Tibial nerve (tissue), 4 donors: Measurements from ENCODE around the gene SPNS1. TPM values are rescaled to one million over a fixed set of nuclear protein-coding genes. Genes with fewer than 3 reads are reported as not detected.
"Not testable (repeated sequence)": the region's sequence is repeated elsewhere in the genome, so short reads cannot be mapped to it uniquely, and the experiment has no call there.

Source experiments
- DNase-seq, 2 donors: peaks; one replicate each; pipeline ENCODE4 v3.0.0-alpha.2; 2019; ENCODE audit warnings: low spot score in 2 of 2
- H3K27ac ChIP-seq, 4 donors: fragments of 200-600 bp; sonication (generic) in 3 of 4; one replicate each; pipeline ENCODE4 v1.5.1; 2017 to 2019; ENCODE audit warnings: mild to moderate bottlenecking in 1 of 4
- H3K27me3 ChIP-seq, 2 donors: fragments of 200-600 bp; sonication (generic) in 1 of 2; one replicate each; pipeline versions ENCODE4 v1.5.1 to v1.6.0; 2017 to 2019
- H3K36me3 ChIP-seq, 3 donors: fragments of 200-600 bp; sonication (generic); one replicate each; pipeline ENCODE4 v1.5.1; 2018 to 2019
- H3K4me1 ChIP-seq, 4 donors: fragments of 200-600 bp; sonication (generic) in 3 of 4; one replicate each; pipeline ENCODE4 v1.5.1; 2017 to 2019
- H3K4me3 ChIP-seq, 4 donors: fragments of 200-600 bp; sonication (generic) in 3 of 4; one replicate each; pipeline ENCODE4 v1.5.1; 2017 to 2019; ENCODE audit warnings: mild to moderate bottlenecking in 1 of 4, moderate library complexity in 1 of 4
- H3K9me3 ChIP-seq, 4 donors: fragments of 200-600 bp; sonication (generic) in 3 of 4; one replicate each; pipeline ENCODE4 v1.5.1; 2017 to 2019
- CTCF ChIP-seq, 5 experiments: fragments of 200-600 bp in 3 of 5; fragments of 450-650 bp in 2 of 5; sonication (generic) in 3 of 5; IDR thresholded peaks; one replicate each; pipeline ENCODE4 v1.5.1; 2016 to 2019; ENCODE audit warnings: antibody characterized with exemption in 5 of 5, mild to moderate bottlenecking in 3 of 5, moderate library complexity in 2 of 5
- EP300 ChIP-seq, 2 donors: sonication (generic); formaldehyde crosslinking; IDR thresholded peaks; one replicate each; pipeline ENCODE4 v1.6.1; 2017; ENCODE audit warnings: antibody characterized with exemption in 2 of 2, mild to moderate bottlenecking in 1 of 2
- POLR2A ChIP-seq, 2 donors: fragments of 450-650 bp; IDR thresholded peaks; one replicate each; pipeline ENCODE4 v1.6.1; 2017; ENCODE audit warnings: antibody characterized with exemption in 2 of 2, mild to moderate bottlenecking in 2 of 2, moderate library complexity in 2 of 2
- WGBS, 2 donors: methylation state at CpG; one replicate each; pipeline ENCODE4 v1.1.5; 2018; 5-methylcytosine and 5-hydroxymethylcytosine counted together
- total RNA-seq, 4 donors: library from RNA; depleted of rRNA; stranded (reverse); fragments of >200 nt; gene quantifications; one replicate each; pipeline ENCODE4 v1.1.0, GENCODE V29; 2016

SPNS1 gene
- total RNA-seq: 10 to 100 TPM in 3 of 4 donors, 1 to 10 TPM in 1; 9.8 to 38.4 (median 25.6) TPM

- H3K4me3 ChIP-seq: peak within 1 kb of the TSS; percentile 91 to 97 (median 94)
- peak within 1 kb of the TSS; percentile 85 to 93 (median 90) for H3K27ac ChIP-seq
- H3K27me3 ChIP-seq: no peaks in the 10 kb centered on the region
- no peaks in the 10 kb centered on the region for H3K9me3 ChIP-seq
- DNase-seq: peak; percentile 97 to 98
- H3K4me1 ChIP-seq: peaks cover 0 to 33% (median 12%) of the 10 kb centered on the region in 4 donors
- WGBS, 2 donors: 0% methylated on average over 19 to 52 of the region's 60 CpGs
- peak in 1 of 5 experiments; percentile 28 for TF ChIP-seq CTCF (IDR thresholded peaks at IDR 0.05)
- TF ChIP-seq POLR2A (IDR thresholded peaks at IDR 0.05): peak in 1 of 2 donors; percentile 49
- peak; percentile 96 to 98 for TF ChIP-seq EP300 (IDR thresholded peaks at IDR 0.05)
- peaks cover 0 to 29% (median 0%) of the 10 kb centered on the region in 3 donors for H3K36me3 ChIP-seq
These were observed at the start of gene SPNS1 for GRCh38 chr16:28974437-28975157. SPNS1 (plus strand) TSS chr16:28974778; CDS start chr16:28975152, 374 bp downstream.

GRCh38 chr16:28925386-28926228 lies 49.0 kb upstream of the SPNS1 start:
- no peaks in the 10 kb centered on the region for H3K9me3 ChIP-seq
- H3K27me3 ChIP-seq: no peaks in the 10 kb centered on the region
- TF ChIP-seq POLR2A (IDR thresholded peaks at IDR 0.05) (no peak), CTCF (IDR thresholded peaks at IDR 0.05) (no peak), EP300 (IDR thresholded peaks at IDR 0.05) (peak in 1 of 2 donors; percentile 42)
- peaks cover 0 to 13% (median 3%) of the 10 kb centered on the region in 4 donors for H3K4me1 ChIP-seq
- peak overlapping the region; percentile 86 to 97 (median 94) for H3K27ac ChIP-seq
- DNase-seq: peak; percentile 31 to 48
- peaks cover 0 to 5% (median 0%) of the 10 kb centered on the region in 3 donors for H3K36me3 ChIP-seq
- peak overlapping the region; percentile 69 to 85 (median 82) for H3K4me3 ChIP-seq
- WGBS, 2 donors: 1% methylated on average over 39 to 42 of the region's 48 CpGs

- H3K4me1 ChIP-seq: peaks cover 0 to 13% (median 3%) of the 10 kb centered on the region in 4 donors
- H3K27me3 ChIP-seq, H3K4me3 ChIP-seq, H3K36me3 ChIP-seq, DNase-seq, H3K9me3 ChIP-seq: not testable (repeated sequence)
- peak overlapping the region in 2 of 4 donors; percentile 92 to 95 for H3K27ac ChIP-seq
- WGBS, 2 donors: 73 to 75% methylated on average over 2 of the region's 2 CpGs
These were observed 48.3 kb upstream of the SPNS1 start for GRCh38 chr16:28926284-28926683.

GRCh38 chr16:28927815-28928214 lies 46.8 kb upstream of the SPNS1 start:
- Histone ChIP-seq H3K36me3 (no peaks in the 10 kb centered on the region), H3K4me1 (peaks cover 0 to 13% (median 3%) of the 10 kb centered on the region in 4 donors), H3K27ac (no peak overlapping the region), H3K27me3 (no peaks in the 10 kb centered on the region), H3K4me3 (no peak overlapping the region), H3K9me3 (no peaks in the 10 kb centered on the region)
- DNase-seq: no peak
- TF ChIP-seq EP300 (IDR thresholded peaks at IDR 0.05) (no peak), POLR2A (IDR thresholded peaks at IDR 0.05) (no peak), CTCF (IDR thresholded peaks at IDR 0.05) (no peak)
- 60 to 85% methylated on average over 1 of the region's 1 CpG for WGBS, 2 donors

GRCh38 chr16:28930203-28930602 lies 44.4 kb upstream of the SPNS1 start:
- no peak overlapping the region for H3K4me3 ChIP-seq
- no peaks in the 10 kb centered on the region for H3K27me3 ChIP-seq
- peaks cover 0 to 4% (median 0%) of the 10 kb centered on the region in 4 donors for H3K4me1 ChIP-seq
- TF ChIP-seq CTCF (IDR thresholded peaks at IDR 0.05) (no peak), EP300 (IDR thresholded peaks at IDR 0.05) (no peak), POLR2A (IDR thresholded peaks at IDR 0.05) (no peak)
- no peaks in the 10 kb centered on the region for H3K9me3 ChIP-seq
- WGBS, 2 donors: 85 to 89% methylated on average over 3 of the region's 3 CpGs
- DNase-seq: no peak
- peak overlapping the region in 1 of 4 donors; percentile 19 for H3K27ac ChIP-seq
- no peaks in the 10 kb centered on the region for H3K36me3 ChIP-seq
